ENCODE data around the gene ACP7. TPM values are rescaled to one million over a fixed set of nuclear protein-coding genes. Genes with fewer than 3 reads are reported as not detected.
A peak's percentile ranks its signal among the peaks of the same experiment; 100 is the strongest.

Gene ACP7
- total RNA-seq, 1 donor from 2014 or later: not detected

GRCh38 chr19:39144290-39145071, 60.3 kb downstream of the ACP7 start:
- H4K20me1 ChIP-seq (ENCODE audit: insufficient read depth, low read length): peaks cover 84% of the 10 kb centered on the region
- no peak overlapping the region for H2AFZ ChIP-seq (ENCODE audit: low read depth, low read length)
- TF ChIP-seq CTCF (IDR thresholded peaks at IDR 0.05; ENCODE audit: insufficient read depth, low read depth, low read length): no peak
- no peak for TF ChIP-seq EZH2 (IDR thresholded peaks at IDR 0.05; ENCODE audit: insufficient read depth, low read length)
- H3K27ac ChIP-seq (ENCODE audit: low read depth, low read length): no peak overlapping the region
- DNase-seq (ENCODE audit: low read depth) (peak; percentile 36), FAIRE-seq (no peak)
- no peaks in the 10 kb centered on the region for H3K36me3 ChIP-seq (ENCODE audit: insufficient read depth, low read length)
- H3K27me3 Mint-ChIP-seq (ENCODE audit: low read depth, unreplicated experiment): no peaks in the 10 kb centered on the region
- H3K27ac Mint-ChIP-seq (ENCODE audit: unreplicated experiment): peak overlapping the region; percentile 43
- H3K27me3 ChIP-seq (ENCODE audit: insufficient read depth, low read length): no peaks in the 10 kb centered on the region
- H3K36me3 Mint-ChIP-seq (ENCODE audit: low read depth, unreplicated experiment): peaks cover 4% of the 10 kb centered on the region
- H3K9me3 Mint-ChIP-seq (ENCODE audit: unreplicated experiment): peaks cover 4% of the 10 kb centered on the region
- no peak overlapping the region for H3K4me3 ChIP-seq (ENCODE audit: insufficient read depth, low read depth, low read length)
- no peak overlapping the region for H3K4me3 Mint-ChIP-seq (ENCODE audit: unreplicated experiment)
- no peaks in the 10 kb centered on the region for H3K9me3 ChIP-seq (ENCODE audit: insufficient read depth, low read depth, low read length)
- no peak overlapping the region for H3K9ac ChIP-seq (ENCODE audit: low read length)
- H3K79me2 ChIP-seq (ENCODE audit: insufficient read depth, low read length): peaks cover 78% of the 10 kb centered on the region
- peak overlapping the region; percentile 6 for H3K4me2 ChIP-seq (ENCODE audit: low read length)
- peaks cover 30% of the 10 kb centered on the region for H3K4me1 Mint-ChIP-seq (ENCODE audit: low read depth, unreplicated experiment)
- H3K4me1 ChIP-seq (ENCODE audit: insufficient read depth, low read length): peaks cover 8% of the 10 kb centered on the region

- H2AFZ ChIP-seq (ENCODE audit: low read depth, low read length): no peak overlapping the region
- DNase-seq (ENCODE audit: low read depth): no peak
- peaks cover 5% of the 10 kb centered on the region for H3K4me1 ChIP-seq (ENCODE audit: insufficient read depth, low read length)
- H3K4me2 ChIP-seq (ENCODE audit: low read length): no peak overlapping the region
- no peaks in the 10 kb centered on the region for H3K27me3 ChIP-seq (ENCODE audit: insufficient read depth, low read length)
- H3K9me3 Mint-ChIP-seq (ENCODE audit: unreplicated experiment): peaks cover 4% of the 10 kb centered on the region
- H3K27ac ChIP-seq (ENCODE audit: low read depth, low read length): no peak overlapping the region
- no peaks in the 10 kb centered on the region for H3K36me3 ChIP-seq (ENCODE audit: insufficient read depth, low read length)
- H3K4me3 ChIP-seq (ENCODE audit: insufficient read depth, low read depth, low read length): no peak overlapping the region
- peaks cover 6% of the 10 kb centered on the region for H3K36me3 Mint-ChIP-seq (ENCODE audit: low read depth, unreplicated experiment)
- peaks cover 77% of the 10 kb centered on the region for H3K79me2 ChIP-seq (ENCODE audit: insufficient read depth, low read length)
- H3K9ac ChIP-seq (ENCODE audit: low read length): no peak overlapping the region
- H3K27ac Mint-ChIP-seq (ENCODE audit: unreplicated experiment): peak overlapping the region; percentile 62
- peaks cover 21% of the 10 kb centered on the region for H3K4me1 Mint-ChIP-seq (ENCODE audit: low read depth, unreplicated experiment)
- H4K20me1 ChIP-seq (ENCODE audit: insufficient read depth, low read length): peaks cover 79% of the 10 kb centered on the region
- TF ChIP-seq CTCF (IDR thresholded peaks at IDR 0.05; ENCODE audit: insufficient read depth, low read depth, low read length): no peak
- no peak overlapping the region for H3K4me3 Mint-ChIP-seq (ENCODE audit: unreplicated experiment)
- H3K9me3 ChIP-seq (ENCODE audit: insufficient read depth, low read depth, low read length): no peaks in the 10 kb centered on the region
- no peak for FAIRE-seq
- no peaks in the 10 kb centered on the region for H3K27me3 Mint-ChIP-seq (ENCODE audit: low read depth, unreplicated experiment)
Measured at GRCh38 chr19:39145180-39145953, 61.2 kb downstream of the ACP7 start.
